Left colon (tissue), 2 donors: ENCODE measurements around the gene INTS1. TPM values are rescaled to one million over a fixed set of nuclear protein-coding genes. Genes with fewer than 3 reads are reported as not detected.

Source experiments
- ATAC-seq: fragments of 200-7000 bp; cut with Tn5 transposase; one replicate; pipeline ENCODE4 v1.9.1; 2020; ENCODE audit warnings: mild to moderate bottlenecking, moderate library complexity
- DNase-seq, 2 donors: peaks; one replicate each; pipeline ENCODE4 v3.0.0-alpha.2; 2020
- intact Hi-C, 2 donors: fragments of 100-400 bp; cut with DNase I in 1 of 2; cut with micrococcal nuclease in 1 of 2; formaldehyde crosslinking; loops; one replicate each; pipeline versions ENCODE4 v1.11.2 to v1.14.0; 2022; cut with DNase I, micrococcal nuclease
- long read RNA-seq: library from polyadenylated mRNA; unstranded; transcript quantifications from one replicate; pipeline ENCODE4 v2.0.0, GENCODE V29; 2021
- total RNA-seq, 2 donors: library from RNA; stranded (reverse); fragmentation: NEBNext Ultra II Directional; extraction: Animal tissue kit (Norgen Biotek cat#: 25700); gene quantifications; one replicate each; pipeline ENCODE4 v1.2.1, GENCODE V29; 2021
- donor health status: DM: no; HTN: no; CAD: no.
- donor health status: DM: yes; HTN: yes; CAD: no.

Gene INTS1, protein sequence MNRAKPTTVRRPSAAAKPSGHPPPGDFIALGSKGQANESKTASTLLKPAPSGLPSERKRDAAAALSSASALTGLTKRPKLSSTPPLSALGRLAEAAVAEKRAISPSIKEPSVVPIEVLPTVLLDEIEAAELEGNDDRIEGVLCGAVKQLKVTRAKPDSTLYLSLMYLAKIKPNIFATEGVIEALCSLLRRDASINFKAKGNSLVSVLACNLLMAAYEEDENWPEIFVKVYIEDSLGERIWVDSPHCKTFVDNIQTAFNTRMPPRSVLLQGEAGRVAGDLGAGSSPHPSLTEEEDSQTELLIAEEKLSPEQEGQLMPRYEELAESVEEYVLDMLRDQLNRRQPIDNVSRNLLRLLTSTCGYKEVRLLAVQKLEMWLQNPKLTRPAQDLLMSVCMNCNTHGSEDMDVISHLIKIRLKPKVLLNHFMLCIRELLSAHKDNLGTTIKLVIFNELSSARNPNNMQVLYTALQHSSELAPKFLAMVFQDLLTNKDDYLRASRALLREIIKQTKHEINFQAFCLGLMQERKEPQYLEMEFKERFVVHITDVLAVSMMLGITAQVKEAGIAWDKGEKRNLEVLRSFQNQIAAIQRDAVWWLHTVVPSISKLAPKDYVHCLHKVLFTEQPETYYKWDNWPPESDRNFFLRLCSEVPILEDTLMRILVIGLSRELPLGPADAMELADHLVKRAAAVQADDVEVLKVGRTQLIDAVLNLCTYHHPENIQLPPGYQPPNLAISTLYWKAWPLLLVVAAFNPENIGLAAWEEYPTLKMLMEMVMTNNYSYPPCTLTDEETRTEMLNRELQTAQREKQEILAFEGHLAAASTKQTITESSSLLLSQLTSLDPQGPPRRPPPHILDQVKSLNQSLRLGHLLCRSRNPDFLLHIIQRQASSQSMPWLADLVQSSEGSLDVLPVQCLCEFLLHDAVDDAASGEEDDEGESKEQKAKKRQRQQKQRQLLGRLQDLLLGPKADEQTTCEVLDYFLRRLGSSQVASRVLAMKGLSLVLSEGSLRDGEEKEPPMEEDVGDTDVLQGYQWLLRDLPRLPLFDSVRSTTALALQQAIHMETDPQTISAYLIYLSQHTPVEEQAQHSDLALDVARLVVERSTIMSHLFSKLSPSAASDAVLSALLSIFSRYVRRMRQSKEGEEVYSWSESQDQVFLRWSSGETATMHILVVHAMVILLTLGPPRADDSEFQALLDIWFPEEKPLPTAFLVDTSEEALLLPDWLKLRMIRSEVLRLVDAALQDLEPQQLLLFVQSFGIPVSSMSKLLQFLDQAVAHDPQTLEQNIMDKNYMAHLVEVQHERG (N-terminal part only)
- 10 to 100 TPM; 67.7 to 67.8 TPM for total RNA-seq
- long read RNA-seq, partial matches to known transcripts = 78 of 82 reads
- long read RNA-seq, other reads (novel, unspliced or antisense) = 4 of 82 reads

DNA sequence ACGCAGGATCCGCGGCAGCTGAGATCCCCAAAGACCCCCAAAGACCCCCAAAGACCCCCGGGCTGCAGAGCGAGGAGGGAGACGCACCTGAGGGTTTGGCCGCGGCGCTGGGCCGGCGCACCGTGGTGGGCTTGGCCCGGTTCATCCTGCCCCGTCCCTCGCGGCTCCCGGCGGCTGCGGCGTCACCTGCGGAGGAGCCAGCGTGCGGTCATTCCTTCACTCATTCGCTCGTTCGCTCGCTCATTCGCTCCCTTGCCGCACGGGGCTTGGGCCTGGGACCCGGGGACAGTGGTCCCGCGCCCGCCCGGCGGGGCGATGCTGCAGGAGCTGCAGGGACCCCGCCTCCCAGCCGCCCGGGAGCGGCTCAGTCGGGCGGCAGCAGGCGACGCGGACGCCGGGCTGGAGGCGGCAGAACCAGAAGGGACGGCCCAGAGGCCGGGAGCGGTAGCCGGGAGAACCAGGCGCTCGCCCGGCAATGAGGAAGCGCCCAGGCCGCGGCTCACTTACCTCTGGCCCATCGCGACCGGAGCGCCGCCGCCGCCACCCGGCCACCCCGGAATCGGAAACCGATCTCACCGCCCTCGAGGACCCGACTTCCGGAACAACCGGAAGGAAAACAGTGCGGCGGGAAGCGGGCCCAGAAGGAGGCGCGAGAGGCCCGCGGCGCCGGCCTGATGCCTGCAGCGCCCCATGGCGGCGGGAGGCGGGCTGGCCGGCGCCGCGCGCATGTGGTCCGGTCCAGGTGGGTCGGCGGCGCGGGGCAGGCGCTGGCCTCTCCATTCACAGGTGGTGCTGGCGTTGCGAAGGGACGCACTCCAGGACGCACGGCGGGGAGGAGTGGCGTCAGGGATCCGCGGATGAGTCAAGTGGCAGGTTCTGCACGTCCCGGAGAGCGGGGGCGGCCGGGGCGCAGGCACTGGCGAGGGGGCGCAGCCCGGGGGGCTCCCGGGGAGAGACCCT, at the start of gene INTS1:
Gene INTS1 (minus strand): TSS at position 574 of the 960 bp plus-strand sequence. CDS start 429 bp downstream, at position 145.
- intact Hi-C loops = no loop called here
- DNase-seq = peak; percentile 91 to 93
- ATAC-seq = peak; percentile 86

DNA sequence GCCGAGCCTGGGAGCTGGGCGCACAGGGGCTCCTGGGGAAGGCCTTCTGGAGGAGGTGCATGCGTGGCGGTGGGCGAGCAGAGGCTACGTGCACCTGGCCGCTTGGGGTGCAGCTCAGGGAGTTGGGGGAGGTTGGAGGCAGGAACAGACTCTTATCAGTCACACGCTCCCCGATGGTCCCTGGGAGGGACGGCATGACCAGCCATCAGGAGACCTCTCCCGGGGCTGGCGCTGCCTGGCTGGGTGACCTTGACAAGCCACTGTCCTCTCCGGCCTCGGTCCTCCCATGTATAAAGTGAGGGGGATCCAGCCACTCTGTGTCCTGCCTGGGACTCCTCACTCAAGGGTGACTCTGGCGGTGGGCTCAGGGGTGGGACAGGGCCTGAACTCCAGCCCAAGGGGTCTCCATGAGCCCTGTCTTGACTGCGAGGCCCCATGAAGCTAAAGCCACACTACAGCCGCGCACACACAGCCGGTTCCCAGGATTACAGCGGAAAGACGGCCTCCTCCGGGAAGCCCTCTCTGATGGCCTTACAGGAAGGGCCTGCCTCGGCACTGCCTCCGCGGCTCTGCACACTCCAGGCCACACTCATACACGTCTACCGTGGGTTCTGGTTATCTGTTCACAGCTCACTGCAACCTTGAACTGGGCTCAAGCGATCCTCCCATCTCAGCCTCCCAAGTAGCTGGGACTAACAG, 49.5 kb upstream of the INTS1 start:
- DNase-seq (no peak), ATAC-seq (no peak)
- intact Hi-C loops = no loop called here

DNA sequence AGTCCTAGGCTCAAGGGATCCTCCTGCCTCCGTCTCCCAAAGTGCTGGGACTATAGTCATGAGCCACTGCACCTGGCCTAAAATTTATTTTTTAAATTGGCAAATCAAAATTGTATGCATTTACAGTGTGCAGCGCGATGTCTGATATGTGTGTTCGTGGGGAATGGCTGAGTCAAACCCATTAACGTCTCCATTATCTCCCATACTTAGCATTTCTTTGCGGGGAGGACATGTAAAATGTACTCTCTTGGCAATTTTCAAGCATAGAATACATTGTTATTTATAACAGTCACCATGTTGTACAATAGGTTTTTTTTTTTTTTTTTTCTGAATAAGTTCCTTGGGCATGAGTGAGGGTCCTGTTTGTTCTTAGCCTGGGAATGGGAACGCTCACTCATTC, 48.0 kb upstream of the INTS1 start:
- intact Hi-C loops = no loop called here
- ATAC-seq = no peak
- no peak for DNase-seq

DNA sequence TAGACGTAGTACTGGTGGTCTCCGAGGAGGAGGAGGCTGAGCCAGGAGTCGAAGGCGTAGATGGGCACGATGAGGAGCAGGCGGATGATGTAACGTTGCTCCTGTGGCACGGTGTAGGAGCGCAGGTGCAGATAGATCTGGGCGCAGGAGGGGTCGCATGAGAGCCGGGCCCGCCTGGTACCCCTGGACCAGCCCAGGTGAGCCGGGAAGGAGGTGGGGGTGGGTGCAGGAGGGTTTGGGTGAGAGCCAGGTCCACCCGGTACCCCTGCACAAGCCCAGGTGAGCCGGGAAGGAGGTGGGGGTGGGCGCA, 46.6 kb upstream of the INTS1 start:
- ATAC-seq = no peak
- intact Hi-C loops = no loop called here
- no peak for DNase-seq

DNA sequence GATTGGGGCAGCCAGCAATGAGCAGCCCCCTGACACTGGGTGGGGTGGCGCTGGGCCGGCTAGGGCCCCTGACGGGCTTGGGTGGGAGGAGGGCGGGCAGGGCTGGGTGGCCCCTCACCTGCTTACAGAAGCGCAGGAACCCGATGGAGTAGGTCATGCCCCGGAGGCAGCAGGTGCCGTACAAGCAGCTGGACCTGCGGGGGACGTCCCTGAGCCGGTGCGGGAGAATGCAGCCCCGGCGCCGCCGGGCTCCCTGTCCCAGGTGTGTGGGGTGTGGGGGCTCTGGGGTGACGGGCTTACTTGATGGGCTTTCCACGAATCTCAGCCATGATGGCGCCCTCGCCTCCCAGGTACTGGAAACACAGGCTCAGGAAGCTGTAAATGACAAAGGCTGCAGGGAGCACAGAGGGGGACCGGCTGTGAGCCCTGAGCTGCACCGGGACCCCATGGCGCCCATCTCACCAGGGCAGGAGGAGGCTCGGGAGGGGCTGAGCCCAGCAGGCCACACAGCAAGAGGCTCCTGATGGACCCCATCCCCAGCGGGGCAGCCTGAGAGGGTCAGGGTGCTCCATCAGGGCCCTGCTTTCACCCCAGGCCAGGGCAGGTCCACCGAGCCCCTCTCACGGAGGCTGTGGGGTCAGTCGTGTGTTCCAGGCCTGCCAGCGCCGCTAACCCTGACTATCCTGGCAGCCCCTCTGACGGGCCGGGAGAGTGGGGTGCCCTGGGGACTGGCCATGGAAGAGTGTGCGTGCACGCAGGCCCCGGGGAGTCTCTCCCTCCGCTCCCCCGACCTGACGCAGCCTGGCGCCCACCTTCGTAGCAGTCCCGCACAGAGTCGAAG, 46.0 kb upstream of the INTS1 start:
- DNase-seq (no peak), ATAC-seq (no peak)
- intact Hi-C loops = no loop called here

DNA sequence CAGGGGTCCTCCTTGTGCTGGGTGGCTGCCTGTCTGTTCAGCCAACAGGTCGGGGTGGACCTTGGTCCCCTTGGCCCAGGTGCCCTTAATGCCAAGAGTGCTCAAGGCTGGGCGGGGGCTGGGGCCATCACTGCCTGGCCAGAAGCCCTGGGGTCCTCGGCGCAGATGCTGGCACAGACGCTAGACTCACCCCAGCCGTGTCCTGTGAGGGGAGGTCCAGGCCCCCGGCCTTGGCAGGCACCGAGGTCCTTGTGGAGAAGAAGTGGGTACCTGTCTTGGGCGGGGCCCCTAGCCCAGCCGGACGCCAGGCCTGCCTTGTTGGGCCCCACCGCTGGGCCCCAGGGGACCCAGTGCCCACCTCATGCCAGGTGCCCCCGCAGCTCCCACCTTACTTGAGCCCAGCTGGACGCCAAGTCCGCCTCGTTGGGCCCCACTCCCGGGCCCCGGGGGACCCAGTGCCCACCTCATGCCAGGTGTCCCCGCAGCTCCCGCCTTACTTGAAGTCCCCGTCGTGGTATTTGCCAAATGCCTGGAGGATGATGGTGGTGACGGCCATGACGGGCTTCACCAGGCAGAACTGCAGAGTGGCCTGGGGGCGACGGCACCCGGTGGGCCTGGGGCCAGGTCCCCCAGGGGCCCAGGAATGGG, 45.3 kb upstream of the INTS1 start:
- intact Hi-C loops = no loop called here
- ATAC-seq (no peak), DNase-seq (no peak)

DNA sequence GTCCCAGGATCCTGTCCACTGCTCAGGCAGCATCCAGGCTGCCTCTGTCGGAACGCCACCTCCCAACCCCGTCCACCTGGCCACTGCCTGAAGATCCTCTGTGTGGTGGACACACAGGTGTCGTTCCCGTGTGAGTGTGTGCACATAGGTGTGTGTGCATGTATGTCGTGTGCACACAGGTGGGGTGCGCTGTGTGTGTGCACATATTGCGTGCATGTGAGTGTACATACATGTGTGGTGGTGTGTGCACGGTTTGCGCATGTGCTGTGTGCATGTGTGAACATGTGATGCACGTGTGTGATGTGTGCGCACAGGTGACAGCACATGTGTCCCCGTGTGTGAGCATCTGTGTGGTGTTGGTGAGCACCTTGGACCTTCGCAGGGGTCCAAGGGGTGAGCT, 44.8 kb upstream of the INTS1 start:
- intact Hi-C loops = no loop called here
- no peak for ATAC-seq
- no peak for DNase-seq

DNA sequence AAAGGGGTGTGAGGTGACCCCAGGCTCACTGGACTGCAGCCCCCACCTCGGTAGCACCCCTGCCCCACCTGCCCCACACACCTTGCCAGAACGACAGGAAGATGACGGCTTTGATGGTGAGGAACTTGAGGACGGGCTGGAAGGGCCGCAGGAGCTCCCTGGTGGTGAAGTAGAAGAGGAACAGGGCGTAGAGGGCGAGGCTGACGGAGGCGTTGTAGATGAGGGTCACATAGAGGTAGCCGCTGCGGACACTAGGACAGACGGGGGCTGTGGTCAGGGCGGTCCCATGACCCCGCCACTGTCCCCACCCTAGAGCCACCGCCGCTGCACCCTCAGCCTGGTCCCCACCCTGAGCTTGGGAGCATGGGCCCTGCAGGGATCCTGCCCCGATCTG, 44.2 kb upstream of the INTS1 start:
- DNase-seq (no peak), ATAC-seq (no peak)
- intact Hi-C loops = no loop called here

DNA sequence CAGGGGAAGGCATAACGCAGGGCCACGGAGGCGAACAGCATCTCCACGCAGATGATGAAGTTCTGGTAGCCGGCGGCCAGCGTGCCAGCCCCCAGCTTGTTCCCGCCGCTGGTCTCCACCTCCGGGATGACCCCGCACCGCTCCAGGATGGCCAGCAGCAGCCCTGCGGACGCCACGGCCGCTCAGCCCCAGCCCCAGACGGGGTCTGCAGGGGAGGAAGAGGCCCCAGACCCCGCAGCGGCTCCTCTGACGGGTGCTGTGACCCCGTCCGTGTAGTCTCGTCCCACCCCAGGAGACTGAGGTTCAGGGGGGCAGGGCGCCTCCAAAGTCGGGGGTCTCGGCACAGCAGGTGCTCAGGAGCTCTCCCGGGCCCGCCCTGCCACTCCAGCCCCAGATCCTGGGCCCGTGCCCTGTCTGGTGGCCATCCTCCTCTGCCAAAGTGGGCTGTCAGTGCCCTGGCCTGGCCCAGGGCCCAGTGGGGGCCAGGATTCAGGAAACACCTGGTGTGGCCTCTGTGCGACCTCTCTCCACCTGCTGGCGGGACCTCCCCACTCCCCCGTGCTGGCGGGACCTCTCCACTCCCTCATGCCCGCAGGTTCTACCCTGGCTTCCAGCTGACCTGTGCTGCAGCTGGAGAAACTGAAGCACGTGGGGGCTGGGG, 43.7 kb upstream of the INTS1 start:
- no peak for DNase-seq
- intact Hi-C loops = no loop called here
- no peak for ATAC-seq

DNA sequence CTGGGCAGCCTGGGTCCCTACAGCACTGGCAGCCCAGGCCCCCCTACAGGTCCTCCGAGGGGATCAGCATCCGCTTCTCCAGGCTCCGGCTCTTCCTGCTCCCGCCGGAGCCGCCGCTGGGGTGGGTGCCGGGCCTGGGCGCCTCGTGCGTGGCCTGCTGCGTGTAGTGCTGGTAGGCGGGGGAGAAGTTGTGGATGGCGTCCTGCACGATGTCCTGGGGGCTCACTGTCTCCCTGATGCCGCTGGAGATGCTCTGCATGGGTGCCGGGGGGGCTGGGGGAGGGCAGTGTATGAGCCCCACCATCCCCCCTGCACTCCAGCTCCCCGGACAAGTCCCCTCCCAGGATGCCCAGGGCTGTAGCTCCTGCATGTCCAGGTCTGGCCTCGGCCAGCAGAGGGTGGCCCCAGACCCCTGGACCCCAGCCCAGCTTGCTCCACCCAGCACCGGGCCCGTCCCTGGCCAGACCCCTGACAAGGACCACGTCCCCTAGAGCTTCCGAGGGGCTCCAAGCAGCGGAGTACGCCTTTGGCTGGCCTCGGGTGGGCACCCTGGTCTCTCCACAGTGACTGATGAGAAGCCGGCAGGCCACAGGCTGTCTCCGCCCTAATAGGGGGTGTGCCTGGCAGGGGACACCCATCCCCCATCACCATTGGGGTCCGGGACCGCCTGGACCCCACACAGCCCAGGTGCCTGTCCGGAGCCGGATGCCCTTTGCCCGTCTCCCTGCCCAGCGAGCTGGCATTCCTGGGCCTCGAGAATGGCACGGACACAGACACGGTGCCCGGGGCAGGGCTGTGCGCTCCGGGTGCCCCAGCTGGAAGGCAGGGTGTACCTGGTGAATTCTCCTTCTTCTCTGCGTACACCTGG, 43.0 kb upstream of the INTS1 start:
- intact Hi-C loops = no loop called here
- ATAC-seq (no peak), DNase-seq (no peak)

DNA sequence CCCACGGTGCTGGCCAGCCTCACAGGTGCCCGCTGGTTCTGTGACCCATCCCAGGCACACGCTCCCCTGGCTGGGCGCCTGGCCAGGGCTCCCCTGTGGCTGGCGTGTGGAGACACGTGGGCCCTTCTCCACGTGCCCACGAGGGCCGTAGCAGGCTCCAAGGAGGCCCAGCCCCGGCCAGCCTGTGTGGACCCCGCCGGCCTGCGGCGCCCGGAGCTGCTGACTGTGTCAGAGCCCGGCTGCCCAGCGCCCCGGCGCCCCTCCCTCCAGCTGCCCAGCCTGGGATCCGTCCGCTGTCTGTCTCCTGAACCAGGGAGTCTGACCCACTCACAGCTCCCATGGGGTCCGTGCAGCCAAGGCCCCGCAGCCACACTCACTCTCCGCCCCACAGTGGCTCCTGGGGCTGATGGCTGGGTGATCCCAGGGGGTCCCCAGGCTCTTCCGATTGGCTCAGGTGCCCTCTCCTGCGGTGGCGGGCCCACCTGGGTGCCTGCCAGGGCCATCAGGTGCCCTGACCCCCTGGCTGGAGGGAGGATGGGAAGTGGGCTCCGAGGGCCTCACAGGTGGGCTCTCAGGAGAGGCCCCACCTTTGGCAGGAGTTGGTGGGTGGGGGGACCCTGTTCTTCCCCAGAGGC, 42.2 kb upstream of the INTS1 start:
- DNase-seq = no peak
- no peak for ATAC-seq
- intact Hi-C loops = no loop called here

DNA sequence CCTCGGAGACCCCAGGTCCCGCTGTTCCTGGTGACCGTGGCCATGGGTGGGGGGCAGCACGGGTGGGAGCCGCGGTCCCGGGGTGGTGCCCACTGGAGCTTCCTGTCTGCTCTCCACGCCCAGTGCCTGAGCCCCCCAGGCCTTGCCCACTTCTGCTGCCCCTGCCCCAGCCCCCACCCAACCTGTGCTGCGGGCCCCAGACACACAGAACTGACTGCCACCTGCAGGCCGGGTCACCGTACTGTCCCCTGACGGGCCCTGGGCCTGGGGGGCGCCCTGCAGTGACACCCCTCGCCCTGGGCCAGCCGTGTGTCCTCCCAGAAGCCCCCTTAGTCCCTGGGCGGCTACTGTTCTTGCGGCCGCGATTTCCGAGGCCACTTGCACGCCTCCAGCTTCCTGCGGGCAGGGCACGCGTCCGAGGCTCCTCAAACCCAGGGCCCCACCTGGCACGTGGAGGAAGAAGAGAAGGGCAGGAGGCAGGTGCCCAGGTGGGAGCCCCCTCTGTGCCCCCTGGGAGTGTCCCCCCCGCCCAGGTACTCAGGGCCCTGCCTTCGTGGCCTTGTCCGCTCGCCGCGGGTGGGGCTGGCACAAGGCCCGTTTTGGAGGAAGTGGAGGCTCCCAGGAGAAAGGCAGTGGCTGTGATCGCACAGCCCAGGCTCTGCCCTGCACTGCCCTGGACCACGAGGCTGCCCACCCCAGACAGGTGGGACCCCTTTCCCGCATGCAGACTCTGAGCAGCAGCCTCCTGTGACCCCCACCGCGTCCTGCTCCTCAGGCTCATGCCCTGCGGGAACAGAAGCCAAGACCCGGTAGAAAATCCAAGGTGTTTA, 41.4 kb upstream of the INTS1 start:
- ATAC-seq (peak; percentile 36), DNase-seq (no peak)
- intact Hi-C loops = no loop called here

DNA sequence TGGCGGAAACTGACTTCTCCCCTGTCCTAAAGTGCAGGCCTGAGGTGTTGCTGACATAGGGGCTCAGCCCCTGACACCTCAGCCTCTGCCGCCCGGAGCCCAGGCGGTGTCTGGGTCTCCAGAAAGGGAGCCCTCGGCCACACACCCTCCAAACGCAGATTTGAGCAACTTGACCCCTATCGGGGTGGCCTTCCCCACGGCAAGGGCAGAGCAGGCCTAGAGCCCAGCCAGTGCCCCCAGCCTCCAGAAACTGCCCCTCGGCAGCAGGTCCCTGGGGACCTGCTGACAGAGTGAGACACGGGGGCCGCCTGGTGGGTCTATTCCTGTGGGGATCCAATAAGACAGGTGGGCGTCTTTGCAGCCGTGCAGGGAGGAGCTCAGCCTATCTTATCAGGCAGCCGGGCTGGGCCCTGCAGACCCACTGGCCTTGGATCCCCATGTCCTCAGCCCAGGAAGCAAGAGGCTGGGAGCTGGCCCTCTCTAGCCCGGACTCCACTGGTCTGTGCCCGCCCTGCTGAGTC, 40.8 kb upstream of the INTS1 start:
- intact Hi-C loops = no loop called here
- no peak for ATAC-seq

More for the DNA sequence above, 40.8 kb upstream of the INTS1 start:
- DNase-seq = no peak
